NCI-H146 (cell line): ENCODE data around the gene FXYD3.

Source experiments
- DNase-seq: peaks from one replicate; lab custom pipeline; 2025; lab: John Stamatoyannopoulos, UW

The FXYD3 gene

DNA sequence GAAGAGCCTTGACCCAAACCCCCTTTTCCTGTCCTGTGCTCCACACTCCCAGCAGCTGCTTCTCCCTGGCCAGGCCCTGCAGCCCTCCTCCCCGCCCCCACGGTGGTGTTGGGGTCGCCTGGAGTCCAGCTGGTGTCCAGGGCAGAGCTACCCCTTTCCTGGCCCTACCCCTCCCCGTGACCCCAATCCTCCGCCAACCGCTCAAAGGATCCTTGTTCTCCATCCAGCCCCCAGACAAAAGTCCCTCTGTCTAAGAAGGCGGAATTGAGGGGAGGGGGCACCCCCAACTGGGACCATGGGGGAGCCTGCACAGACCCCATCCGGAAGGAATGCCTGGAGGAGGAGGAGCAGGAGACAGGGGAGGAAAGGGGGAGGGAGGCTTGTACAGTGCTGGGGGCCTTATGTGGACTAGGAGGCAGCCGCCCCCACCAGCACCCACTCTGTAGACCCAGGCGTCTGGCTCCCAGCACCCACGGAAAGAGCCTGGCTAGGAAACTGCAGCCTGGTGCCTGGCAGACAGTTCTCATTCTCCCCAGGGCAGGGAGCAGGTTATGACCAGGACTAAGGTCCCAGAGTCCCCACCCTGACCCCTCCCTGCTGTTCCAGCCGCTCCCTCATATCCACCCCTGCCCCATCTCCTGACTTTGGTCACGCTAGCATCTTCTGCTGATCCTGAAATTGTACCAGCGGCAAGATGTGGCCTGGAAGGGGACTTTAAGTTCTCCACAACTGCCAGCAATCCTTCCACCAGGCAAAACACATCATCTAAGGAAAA is at the start of gene FXYD3:
FXYD3 (plus strand) TSS at position 647 of the 775 bp plus-strand sequence. CDS start 3,554 bp downstream, outside the sequence.
- DNase-seq: no peak

DNA sequence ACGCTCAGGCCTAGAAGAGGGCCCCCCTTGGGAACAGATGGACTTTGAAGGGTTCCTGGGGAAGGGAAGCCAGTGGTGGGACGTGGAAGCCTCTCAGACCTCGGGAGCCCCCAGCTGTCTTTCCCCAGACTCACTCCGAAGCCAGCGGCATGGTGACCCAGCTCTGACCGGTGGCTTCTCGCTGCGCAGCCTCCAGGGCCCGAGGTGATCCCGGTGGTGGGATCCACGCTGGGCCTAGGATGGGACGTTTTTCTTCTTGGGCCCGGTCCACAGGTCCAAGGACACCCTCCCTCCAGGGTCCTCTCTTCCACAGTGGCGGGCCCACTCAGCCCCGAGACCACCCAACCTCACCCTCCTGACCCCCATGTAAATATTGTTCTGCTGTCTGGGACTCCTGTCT is 49.5 kb upstream of the FXYD3 start:
- DNase-seq: no peak

- peak; percentile 95 for DNase-seq
Measured at GRCh38 chr19:35066691-35067563, 48.7 kb upstream of the FXYD3 start.

DNA sequence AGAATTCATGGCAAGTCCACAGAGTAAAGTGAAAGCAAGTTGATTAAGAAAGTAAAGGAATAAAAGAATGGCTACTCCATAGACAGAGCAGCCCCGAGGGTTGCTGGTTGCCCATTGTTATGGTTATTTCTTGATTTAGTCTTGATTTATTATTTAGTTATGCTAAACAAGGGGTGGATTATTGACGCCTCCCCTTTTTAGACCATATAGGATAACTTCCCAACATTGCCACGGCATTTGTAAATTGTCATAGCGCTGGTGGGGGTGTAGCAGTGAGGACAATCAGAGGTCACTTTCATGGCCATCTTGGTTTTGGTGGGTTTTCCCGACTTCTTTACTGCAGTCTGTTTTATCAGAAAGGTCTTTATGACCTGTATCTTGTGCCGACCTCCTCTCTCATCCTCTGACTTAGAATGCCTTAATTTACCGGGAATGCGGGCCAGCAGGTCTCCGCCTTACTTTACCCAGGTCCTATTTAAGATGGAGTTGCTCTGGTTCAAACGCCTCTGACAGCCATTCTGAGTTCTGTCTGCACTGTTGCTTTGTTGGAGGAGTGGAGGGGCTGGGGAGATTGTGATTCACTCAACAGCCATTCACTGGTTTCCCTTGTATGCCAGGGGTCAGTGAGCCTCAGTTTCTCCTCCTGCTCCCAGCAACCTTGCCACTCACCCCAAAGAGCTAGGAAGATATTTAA is 46.5 kb upstream of the FXYD3 start:
- no peak for DNase-seq

- no peak for DNase-seq
Measured at GRCh38 chr19:35069696-35070095, 45.9 kb upstream of the FXYD3 start.

DNA sequence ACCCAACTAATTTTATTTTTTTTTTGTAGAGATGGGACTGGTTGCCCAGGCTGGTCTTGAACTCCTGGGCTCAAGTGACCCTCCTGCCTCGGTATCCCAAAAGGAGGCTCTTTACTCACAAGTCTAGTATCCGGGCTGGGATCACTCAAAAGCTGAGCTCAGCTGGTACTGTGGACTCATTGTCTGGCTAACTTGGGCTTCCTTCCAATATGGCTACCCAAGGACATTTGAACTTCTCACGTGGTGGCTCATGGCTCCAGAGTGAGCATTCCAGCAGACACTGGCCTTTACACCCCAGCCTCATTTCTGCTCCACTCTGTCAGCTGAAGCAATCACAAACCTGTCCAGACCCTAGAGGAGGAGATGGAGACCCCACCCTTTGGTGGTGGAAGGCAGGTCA is 45.2 kb upstream of the FXYD3 start:
- DNase-seq: no peak

- DNase-seq: no peak
Measured at GRCh38 chr19:35073516-35073915, 42.1 kb upstream of the FXYD3 start.

GRCh38 chr19:35073941-35074340 is 41.7 kb upstream of the FXYD3 start:
- DNase-seq: no peak

DNA sequence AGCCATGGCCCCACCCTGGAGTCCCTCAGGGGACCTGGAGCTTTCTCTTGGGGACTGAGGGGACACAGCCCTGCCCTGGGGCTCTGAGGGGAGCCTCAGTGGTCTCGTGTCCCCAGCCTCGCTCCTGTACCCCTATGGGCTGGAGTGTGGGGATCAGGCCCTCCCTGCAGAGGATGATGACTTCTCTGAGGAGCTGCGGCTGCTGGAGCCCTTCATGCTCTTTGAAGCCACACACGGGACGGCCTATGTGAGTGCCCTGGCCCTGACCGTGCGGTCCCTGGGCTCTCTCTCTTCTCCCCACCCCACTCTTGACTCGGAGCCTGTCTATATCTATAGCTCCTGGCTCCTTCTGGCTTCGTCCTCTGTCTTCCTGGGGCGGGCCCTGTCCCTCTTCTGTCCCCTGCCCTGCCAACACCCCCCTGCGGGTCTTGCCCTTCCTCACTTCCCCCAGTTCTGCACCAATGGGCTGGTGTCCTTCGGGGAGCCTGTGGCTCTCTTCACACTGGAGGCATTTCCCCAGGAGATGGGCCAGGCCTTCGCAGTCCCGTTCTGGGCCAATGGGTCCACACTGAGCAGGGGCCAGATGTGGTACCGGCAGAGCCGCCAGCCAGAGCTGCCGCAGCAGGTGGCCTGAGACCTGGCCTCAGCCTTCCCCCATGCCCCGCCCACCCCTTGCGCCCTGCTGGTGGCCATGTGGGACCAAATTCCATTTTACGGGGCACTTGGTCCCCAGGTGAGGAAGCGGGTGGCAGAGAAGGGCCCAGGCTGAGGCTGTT is 41.0 kb upstream of the FXYD3 start:
- no peak for DNase-seq

DNA sequence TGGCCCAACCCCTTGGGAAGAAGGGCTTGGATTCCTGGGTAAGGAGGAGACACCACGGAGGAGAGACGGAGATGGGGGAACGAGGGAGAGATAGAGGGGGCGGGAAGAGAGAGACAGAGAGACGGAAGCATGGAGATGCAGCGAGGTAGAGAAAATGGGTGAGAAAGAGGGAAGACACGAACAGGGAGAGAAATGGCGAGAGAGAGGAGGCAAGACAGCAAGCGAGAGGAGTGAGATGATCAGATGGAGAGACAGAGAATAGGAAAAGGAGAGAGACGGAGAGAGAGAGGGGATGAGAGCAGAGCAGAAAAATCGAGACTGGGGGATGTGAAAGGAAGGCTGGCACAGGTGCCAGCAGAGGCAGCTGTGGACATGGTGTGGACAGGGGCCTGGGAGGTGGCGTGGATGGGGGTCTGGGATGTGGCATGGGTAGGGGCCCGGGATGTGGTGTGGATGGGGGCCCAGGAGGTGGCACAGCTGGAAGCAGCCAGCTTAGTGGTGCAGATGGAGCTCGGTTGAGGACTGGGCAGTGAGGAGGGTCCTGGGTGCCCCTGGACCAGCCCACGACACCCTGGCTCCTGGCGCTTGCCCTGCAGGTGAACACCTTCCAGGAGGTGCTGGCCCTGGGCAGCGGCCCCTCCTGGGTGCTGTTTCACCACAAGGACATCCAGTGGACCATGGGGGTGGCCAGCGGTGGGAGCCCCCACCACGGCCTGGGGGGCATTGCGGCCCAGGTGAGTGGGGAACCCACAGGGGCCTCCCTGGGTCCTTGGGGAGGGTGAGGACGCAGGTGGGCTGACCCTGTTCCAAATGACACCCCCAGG is 40.2 kb upstream of the FXYD3 start:
- no peak for DNase-seq

DNA sequence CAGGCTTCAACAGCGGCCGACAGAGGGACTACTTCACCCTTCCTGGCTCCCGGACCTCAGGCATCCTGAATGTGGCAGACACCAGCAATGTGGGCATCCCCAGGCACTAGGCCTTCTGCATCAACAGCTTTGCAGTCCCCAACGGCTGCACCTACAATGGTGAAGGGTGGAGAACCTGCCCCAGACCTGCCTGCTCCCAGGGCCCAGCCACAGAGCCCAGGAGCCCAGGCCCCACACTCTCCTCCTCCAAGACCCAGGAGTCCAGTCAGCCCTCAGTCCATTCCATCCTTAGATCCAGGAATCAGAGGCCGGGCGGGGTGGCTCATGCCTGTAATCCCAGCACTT is 39.6 kb upstream of the FXYD3 start:
- no peak for DNase-seq

- DNase-seq: no peak
Measured at GRCh38 chr19:35076657-35077056, 39.0 kb upstream of the FXYD3 start.

- no peak for DNase-seq
Measured at GRCh38 chr19:35077411-35078223, 38.0 kb upstream of the FXYD3 start.

- no peak for DNase-seq
Measured at GRCh38 chr19:35079826-35080225, 35.8 kb upstream of the FXYD3 start.

DNA sequence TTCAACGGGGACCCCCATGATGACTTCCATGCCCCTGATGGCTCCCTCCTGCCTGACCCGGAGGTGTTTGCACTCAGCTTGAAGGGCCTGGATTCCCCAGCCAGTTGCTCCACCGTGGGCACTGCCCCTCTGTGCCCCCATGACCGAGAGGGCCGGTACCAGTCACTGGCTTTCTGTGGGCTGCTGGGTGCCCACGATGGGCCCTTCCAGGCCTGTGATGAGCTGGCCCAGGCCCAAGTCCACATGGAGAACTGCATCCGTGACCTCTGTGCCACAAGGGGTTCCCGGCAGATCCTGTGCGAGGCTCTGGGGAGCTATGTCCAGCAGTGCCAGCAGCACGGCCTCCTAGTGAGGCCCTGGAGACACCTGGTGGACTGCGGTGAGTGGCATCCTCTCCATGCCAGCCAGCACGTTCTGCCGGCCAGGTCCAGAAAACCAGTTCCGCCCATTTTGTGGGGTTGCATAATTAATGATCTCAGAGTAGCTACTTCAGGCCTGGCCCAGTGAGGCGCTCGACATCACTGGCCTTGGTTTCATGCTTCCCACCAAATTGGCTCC is 34.9 kb upstream of the FXYD3 start:
- DNase-seq: no peak

- no peak for DNase-seq
Measured at GRCh38 chr19:35081201-35081600, 34.4 kb upstream of the FXYD3 start.

DNA sequence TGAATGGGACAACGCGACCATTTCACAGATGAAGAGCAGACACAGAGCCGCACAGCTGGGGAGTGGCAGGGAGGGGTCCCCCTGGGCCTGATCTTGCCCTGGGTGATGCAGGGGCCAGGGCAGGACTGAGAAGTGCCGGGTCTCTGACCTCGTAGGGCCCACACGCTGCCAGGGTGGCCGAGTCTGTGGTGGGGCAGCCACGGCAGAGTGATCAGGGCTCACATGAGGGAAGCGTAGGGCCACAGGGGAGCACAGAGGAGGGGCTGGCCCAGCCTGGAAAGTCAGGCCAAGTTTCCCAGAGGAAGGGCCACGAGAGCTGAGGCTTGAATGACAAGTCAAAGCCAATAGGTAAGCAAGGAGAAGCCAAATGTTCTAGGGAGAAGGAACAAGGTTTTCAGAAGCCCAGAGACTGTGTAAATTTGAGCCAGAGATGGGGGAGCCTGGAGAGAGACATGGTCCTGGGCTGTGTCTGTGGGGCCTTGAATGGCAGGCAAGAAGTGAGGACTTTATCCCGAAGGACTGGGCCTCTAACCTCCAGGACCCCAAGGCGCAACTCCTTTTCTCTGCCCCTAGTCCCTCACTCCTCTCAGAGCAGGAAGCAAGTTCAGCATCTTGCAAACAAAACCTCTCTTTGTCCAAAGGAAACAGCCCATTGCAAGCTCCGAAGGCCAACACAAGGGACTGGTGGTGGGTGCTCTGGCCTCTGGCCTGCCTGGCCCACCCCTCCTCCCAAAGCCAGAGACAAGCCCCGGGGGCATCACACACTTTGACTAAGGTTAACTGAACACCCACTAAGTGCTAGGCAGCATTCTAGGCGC is 31.7 kb upstream of the FXYD3 start:
- no peak for DNase-seq

DNA sequence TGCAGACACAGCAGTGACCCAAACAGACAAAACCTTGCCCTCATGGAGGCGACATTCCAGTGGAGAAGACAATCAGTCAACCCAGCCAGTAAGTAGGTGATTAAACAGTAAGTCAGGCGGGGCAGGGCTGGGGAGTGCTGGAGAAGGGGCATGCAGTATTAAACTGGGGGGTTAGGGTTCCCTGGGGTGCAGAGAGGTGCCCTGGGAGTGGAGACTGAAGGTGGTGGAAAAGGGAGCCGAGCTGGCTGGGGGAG is 31.2 kb upstream of the FXYD3 start:
- DNase-seq: no peak

DNA sequence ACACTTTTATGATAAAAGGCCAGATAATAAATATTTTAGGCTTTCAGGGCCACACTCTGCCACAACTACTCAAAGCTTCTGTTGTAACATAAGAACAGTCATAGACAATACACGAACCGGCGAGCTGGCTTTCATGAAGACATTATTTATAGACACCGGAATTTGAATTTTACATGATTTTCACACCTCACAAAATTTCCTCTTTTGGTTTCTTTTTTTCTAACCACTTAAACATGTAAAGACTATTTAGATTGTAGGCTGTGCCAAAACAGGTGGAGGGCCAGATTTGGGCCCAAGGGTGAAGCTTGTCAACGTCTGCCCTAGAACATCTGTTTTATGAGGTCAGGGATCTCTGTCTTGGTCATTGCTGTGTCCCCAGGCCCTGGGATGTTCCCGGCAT is 29.7 kb upstream of the FXYD3 start:
- DNase-seq: no peak
